NCI-H510A (cell line): ENCODE measurements around the gene NFE2L2.
"Not testable (repeated sequence)": the region's sequence is repeated elsewhere in the genome, so short reads cannot be mapped to it uniquely, and the experiment has no call there.

Experiments
- DNase-seq: peaks from one replicate; lab custom pipeline; 2025; lab: John Stamatoyannopoulos, UW

NFE2L2 gene

DNA sequence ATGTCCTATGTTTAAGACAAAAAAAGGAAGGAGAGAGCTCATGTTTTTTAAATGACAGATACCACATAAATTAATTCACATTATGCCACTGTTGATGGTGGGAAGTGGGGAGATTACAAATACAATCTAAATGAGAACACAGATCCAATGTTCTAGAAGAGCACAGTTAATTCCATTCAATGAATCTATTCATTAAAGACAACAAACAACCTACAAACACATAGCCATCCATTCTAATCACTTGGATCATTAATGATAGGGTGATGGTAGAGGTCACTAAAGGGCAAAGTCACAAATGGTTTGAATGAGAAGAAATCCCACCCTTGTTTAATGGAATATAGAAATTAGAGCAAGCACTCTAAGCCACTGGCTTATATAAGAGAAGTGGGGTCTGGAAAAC lies 30.3 kb downstream of the NFE2L2 start:
- no peak for DNase-seq

- no peak for DNase-seq
Observed at GRCh38 chr2:177232098-177232704, 32.3 kb downstream of the NFE2L2 start.

DNA sequence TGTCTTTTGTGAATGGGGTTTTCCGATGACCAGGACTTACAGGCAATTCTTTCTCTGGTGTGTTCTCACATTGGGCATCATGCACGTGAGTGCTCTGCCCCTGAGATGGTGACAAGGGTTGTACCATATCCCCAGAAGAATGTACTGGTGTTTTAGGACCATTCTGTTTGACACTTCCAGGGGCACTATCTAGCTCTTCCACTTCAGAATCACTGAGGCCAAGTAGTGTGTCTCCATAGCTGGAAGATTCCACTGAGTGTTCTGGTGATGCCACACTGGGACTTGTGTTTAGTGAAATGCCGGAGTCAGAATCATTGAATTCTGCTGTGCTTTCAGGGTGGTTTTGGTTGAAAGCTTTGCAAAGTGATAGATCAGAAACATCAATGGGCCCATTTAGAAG lies 33.3 kb downstream of the NFE2L2 start:
- DNase-seq = no peak

GRCh38 chr2:177229442-177230242 lies 34.9 kb downstream of the NFE2L2 start:
- no peak for DNase-seq

DNA sequence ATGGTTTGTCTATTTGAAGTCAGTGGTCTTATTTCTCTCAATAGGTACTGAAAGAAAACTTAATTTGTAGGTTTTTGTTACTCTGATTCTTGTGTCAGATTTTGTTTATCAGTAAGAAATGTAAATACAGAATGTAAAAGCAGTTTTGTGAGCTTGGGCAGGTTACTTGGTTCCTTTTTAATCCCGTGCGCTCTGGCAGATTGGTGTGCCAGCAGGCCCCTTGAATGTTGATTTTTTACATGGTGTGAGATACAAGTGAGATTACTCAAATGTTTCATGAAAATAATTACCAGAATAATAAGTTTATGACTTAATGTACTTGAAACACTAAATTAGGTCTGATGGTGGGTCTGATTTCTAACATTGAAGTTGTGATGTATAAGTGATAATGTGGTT lies 38.6 kb downstream of the NFE2L2 start:
- DNase-seq = no peak

GRCh38 chr2:177223436-177223835 lies 41.1 kb downstream of the NFE2L2 start:
- not testable (repeated sequence) for DNase-seq

- no peak for DNase-seq
Observed at GRCh38 chr2:177221970-177222369, 42.6 kb downstream of the NFE2L2 start.

DNA sequence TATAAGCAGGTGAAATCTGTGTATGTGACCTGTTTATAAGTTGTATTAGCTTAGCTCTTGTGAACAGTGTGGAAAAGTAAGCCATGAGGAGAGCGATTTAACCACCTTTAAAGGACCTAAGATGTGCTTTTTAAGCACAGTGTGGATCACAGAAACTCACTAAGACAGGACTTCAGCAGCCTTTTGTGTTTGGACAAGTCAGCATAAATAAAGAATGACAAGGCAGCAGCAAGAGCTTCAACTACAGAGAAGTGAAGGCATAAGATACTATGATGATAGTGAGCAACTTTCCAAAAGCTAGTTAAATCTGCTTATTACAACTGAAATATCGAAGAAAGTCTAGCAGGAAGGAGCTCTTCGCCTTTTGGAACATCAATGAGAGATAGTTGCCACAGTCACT lies 43.0 kb downstream of the NFE2L2 start:
- DNase-seq = no peak

DNA sequence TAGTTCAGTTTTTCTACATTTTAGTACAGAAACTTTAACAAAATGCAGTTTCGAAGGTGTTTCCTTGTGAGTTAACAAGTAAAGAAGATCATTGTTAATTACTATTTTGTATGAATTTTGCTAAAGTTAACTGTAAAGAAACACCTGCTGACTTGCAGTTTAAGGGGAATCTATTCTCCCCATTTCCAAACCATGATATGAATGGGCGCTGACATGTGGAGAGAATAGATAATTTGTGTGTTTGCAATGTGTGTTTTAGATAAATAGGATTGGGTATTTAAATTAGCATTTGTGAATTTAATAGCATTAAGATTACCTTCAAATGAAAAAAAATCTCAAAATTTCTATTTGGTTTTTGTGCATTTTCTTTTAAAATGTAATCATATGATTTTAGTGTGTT lies 44.7 kb downstream of the NFE2L2 start:
- not testable (repeated sequence) for DNase-seq

DNA sequence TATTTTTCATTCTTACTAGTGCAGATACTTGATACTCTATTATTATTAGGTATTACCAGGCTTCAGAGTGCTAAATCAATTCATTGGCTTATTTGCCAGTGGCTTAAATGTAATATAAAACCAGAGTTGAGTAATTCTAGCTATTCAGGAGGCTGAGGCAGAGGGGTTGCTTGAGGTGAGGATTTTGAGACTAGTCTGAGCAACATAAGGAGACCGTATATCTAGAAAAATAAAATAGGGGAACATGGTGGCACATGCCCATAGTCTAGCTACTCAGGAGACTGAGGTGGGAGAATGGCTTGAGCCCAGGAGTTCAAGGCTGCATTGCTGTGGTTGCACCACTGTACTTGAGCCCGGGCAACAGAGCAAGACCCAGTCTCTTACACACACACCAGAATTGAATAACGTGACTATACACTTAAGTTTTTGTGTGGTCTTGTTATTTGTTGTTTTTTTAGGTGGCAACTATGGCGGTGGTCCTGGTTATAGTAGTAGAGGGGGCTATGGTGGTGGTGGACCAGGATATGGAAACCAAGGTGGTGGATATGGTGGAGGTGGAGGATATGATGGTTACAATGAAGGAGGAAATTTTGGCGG lies 47.2 kb downstream of the NFE2L2 start:
- DNase-seq = no peak

DNA sequence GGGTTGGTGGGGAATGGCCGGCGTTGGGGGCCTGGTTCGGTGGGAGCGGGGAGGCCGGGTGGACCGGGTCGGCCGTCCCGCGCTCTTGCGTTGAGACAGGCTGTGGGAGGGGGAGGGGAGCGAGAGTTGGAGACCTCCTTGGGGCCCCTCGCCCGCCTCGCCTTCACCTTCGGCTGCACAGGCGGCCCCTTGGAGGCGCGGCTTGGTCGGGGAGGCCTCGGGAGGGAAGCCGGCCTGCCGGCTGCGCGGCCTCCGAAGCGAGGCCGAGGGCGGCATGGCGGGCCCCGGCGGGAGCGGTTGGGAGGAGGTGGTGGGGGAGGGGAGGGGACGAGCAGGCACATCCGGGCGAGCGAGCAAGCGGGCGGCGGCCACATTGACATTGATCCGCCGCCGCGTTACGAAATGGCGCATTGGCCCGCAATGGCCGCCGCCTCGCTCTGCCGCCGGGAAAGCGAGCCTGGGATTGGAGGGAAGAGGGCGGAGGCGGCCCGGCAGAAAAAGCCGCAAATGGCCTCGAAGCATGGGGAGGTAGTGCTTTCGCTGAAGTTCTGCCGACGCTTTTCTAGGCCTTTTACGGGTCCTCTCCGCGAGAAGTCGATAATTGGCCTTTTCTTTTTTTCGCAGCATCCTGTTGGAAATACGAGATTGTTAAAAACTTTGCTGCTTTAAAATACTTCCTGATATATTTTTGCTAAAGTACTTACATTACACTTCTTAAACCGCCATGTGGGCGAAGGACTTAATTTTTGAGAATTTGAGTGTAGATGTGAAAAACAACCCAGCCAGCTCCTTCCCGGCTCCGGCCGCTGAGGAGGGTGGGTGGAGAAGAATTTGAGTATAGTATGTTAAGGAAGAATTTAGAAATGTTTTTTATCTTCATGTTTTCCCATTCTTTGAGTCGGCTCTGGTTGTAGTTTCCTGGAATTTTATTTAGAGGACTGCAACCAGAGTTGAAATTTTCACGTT lies 51.4 kb downstream of the NFE2L2 start:
- peak; percentile 91 for DNase-seq

GRCh38 chr2:177212106-177212890 lies 52.2 kb downstream of the NFE2L2 start, which contains the start of gene HNRNPA3:
TSS of gene HNRNPA3 (plus strand) at chr2:177212794. CDS start at chr2:177212800, 6 bp downstream.
- DNase-seq = peak; percentile 98

- DNase-seq = no peak
Observed at GRCh38 chr2:177211576-177212105, 52.9 kb downstream of the NFE2L2 start.

DNA sequence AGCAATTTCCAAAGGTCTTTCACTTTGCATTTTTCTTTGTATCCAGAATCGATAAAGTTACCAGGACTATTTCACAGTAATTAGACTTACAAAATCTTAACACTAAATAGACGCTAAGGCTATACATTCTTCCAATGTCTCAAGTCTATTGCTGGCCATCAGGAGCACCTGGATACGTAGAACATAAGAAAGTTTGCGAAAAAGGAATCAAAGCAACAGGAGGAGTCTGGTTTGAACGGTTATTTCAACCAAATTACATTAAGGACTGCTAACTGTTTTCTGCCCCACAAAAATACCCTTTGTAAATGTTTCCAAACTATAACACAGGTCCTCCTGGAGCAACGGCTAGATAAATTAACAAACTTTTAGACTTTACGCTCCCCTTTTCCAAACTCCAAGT lies 53.4 kb downstream of the NFE2L2 start:
- DNase-seq = no peak

GRCh38 chr2:177207101-177207500 lies 57.4 kb downstream of the NFE2L2 start:
- no peak for DNase-seq

GRCh38 chr2:177204417-177204816 lies 60.1 kb downstream of the NFE2L2 start:
- DNase-seq = no peak

GRCh38 chr2:177201919-177202346 lies 62.6 kb downstream of the NFE2L2 start:
- DNase-seq = peak; percentile 20

GRCh38 chr2:177200419-177200818 lies 64.1 kb downstream of the NFE2L2 start:
- DNase-seq = not testable (repeated sequence)

- DNase-seq = no peak
Observed at GRCh38 chr2:177195194-177195593, 69.3 kb downstream of the NFE2L2 start.

- DNase-seq = no peak
Observed at GRCh38 chr2:177193240-177193639, 71.3 kb downstream of the NFE2L2 start.

- no peak for DNase-seq
Observed at GRCh38 chr2:177192788-177193187, 71.7 kb downstream of the NFE2L2 start.
